ENCODE measurements around the gene CRTC2. TPM values are rescaled to one million over a fixed set of nuclear protein-coding genes. Genes with fewer than 3 reads are reported as not detected.
A peak's percentile ranks its signal among the peaks of the same experiment; 100 is the strongest.
"Not testable (repeated sequence)": the region's sequence is repeated elsewhere in the genome, so short reads cannot be mapped to it uniquely, and the experiment has no call there.

Gene CRTC2
- total RNA-seq, 4 donors from 2014 or later: 14.3 to 28.1 (median 21.1) TPM

DNA sequence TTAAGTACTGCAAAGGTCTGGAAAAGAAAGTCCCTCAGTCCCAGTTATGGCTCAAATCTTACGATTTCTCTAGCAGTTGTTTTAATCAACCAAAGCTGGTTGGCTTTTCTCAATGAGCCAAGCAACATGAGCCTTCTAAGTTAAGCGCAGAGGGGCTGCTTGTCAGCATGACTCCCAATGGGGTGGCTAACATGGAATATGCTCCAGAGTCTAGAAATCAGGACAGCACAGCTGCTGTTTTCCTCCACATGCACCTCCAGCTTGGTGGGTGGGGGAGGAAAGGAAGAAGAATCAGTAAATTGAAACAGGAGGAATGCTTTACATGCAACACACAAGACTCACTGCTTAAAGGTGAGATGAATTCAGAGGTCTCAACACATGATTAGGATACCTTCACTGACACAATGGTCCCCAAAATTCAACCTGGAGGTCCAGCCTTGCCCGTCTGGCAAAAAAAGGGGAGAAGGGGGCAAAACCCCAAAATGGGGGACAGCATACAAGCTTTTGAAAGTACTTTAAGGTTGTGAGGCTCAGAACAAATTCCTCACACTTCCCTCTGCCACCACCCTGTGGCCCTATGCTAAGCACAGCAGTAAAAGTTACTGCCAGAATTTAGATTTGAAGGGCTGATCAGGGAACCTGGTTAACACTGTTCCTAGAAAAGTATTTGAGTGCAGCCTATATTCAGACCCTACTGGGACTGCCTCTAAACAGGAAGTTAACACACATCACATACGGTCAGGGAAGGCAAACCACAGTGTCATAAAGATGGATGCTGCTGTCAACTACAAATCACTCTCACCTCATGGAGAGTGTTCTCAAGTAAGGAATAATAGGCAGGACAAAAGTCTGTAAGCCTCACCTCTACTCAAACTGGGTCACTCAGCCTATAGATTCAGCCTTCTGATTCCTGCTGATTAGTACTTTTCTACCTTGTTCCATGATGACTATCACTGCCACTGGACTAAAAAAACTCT is 38.2 kb downstream of the CRTC2 start:
- TF ChIP-seq CTCF (IDR thresholded peaks at IDR 0.05): no peak
- TF ChIP-seq POLR2A (IDR thresholded peaks at IDR 0.05): no peak
- WGBS, 2 donors: 38 to 42% methylated on average over 4 of the region's 4 CpGs
- no peak overlapping the region for H3K4me3 ChIP-seq (ENCODE audit: low read depth, poor library complexity, severe bottlenecking)
- intact Hi-C loops (cut with DNase I; ENCODE audit: low total_unique reads): no loop called here
- DNase-seq (ENCODE audit: low spot score in 2 of 2): no peak

- no peak for DNase-seq (ENCODE audit: low spot score in 2 of 2)
- 81 to 84% methylated on average over 4 of the region's 4 CpGs for whole genome bisulfite sequencing, 2 donors
- H3K4me3 ChIP-seq (ENCODE audit: low read depth, poor library complexity, severe bottlenecking): no peak overlapping the region
- intact Hi-C loops (cut with DNase I; ENCODE audit: low total_unique reads): no loop called here
- TF ChIP-seq CTCF (IDR thresholded peaks at IDR 0.05) (no peak), POLR2A (IDR thresholded peaks at IDR 0.05) (no peak)
Observed at GRCh38 chr1:153916297-153916696, 42.1 kb downstream of the CRTC2 start.

- WGBS, 2 donors: 79 to 81% methylated on average over 2 of the region's 2 CpGs
- no peak overlapping the region for H3K4me3 ChIP-seq (ENCODE audit: low read depth, poor library complexity, severe bottlenecking)
- TF ChIP-seq POLR2A (IDR thresholded peaks at IDR 0.05): no peak
- no peak for TF ChIP-seq CTCF (IDR thresholded peaks at IDR 0.05)
- intact Hi-C loops (cut with DNase I; ENCODE audit: low total_unique reads): no loop called here
- no peak for DNase-seq (ENCODE audit: low spot score in 2 of 2)
Observed at GRCh38 chr1:153912349-153912748, 46.1 kb downstream of the CRTC2 start.

DNA sequence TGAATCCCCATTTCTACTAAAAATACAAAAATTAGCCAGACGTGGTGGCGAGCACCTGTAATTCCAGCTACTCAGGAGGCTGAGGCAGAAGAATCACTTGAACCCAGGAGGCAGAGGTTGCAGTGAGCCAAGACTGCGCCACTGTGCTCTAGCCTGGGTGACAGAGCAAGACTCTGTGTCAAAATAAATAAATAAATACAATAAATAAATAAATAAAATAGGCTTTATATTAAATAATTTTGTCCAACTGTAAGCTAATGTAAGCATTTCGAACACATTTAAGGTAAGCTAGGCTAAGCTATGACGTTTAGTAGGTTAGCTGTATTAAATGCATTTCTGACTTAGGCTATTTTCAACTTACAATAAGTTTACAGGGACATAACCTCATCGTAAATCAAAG is 47.9 kb downstream of the CRTC2 start:
- 85 to 88% methylated on average over 6 of the region's 6 CpGs for WGBS, 2 donors
- H3K4me3 ChIP-seq (ENCODE audit: low read depth, poor library complexity, severe bottlenecking); intact Hi-C loops (cut with DNase I; ENCODE audit: low total_unique reads); DNase-seq (ENCODE audit: low spot score in 2 of 2): not testable (repeated sequence)

GRCh38 chr1:153908071-153908470 is 50.3 kb downstream of the CRTC2 start:
- intact Hi-C loops (cut with DNase I; ENCODE audit: low total_unique reads): no loop called here
- peak in 1 of 2 donors; percentile 25 for DNase-seq (ENCODE audit: low spot score in 2 of 2)
- 95 to 97% methylated on average over 6 of the region's 6 CpGs for WGBS, 2 donors
- no peak for TF ChIP-seq CTCF (IDR thresholded peaks at IDR 0.05)
- TF ChIP-seq POLR2A (IDR thresholded peaks at IDR 0.05): no peak
- no peak overlapping the region for H3K4me3 ChIP-seq (ENCODE audit: low read depth, poor library complexity, severe bottlenecking)

DNA sequence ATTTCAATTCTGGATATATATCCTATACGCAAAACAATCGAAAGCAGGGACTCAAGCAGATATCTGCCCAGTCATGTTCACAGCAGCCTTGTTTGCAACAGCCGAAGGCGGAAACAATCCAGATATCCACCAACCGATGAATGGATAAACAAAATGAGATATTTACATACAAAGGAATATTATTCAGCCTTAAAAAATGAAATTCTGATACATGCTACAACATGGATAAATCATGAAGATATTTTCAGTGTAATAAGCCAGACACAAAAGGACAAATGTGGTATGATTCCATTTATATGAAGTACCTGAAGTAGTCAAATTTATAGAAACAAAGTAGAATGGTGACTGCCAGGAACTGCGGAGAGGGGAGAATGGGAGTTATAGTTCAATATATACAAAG is 51.3 kb downstream of the CRTC2 start:
- 90 to 93% methylated on average over 6 of the region's 6 CpGs for WGBS, 2 donors
- H3K4me3 ChIP-seq (ENCODE audit: low read depth, poor library complexity, severe bottlenecking): no peak overlapping the region
- intact Hi-C loops (cut with DNase I; ENCODE audit: low total_unique reads): no loop called here
- TF ChIP-seq CTCF (IDR thresholded peaks at IDR 0.05) (no peak), POLR2A (IDR thresholded peaks at IDR 0.05) (no peak)
- no peak for DNase-seq (ENCODE audit: low spot score in 2 of 2)
